GM21825 (cell line): ENCODE data around the gene CFL1.
"Not testable (repeated sequence)": the region's sequence is repeated elsewhere in the genome, so short reads cannot be mapped to it uniquely, and the experiment has no call there.

Experiments used
- ATAC-seq: cut with Tn5 transposase; IDR thresholded peaks from one replicate; pipeline ENCODE4 v1.9.1; 2021; ENCODE audit warnings: mild to moderate bottlenecking, moderate library complexity; ENCODE audit not compliant: unreplicated experiment

The CFL1 gene

GRCh38 chr11:65857853-65858680 lies at the start of gene CFL1:
Gene CFL1 (minus strand): TSS chr11:65858180. CDS start chr11:65858099, 81 bp downstream.
- peak; percentile 48 for ATAC-seq

- no peak for ATAC-seq
Observed at GRCh38 chr11:65906602-65907001, 48.6 kb upstream of the CFL1 start.

GRCh38 chr11:65903715-65904114 lies 45.7 kb upstream of the CFL1 start:
- no peak for ATAC-seq

GRCh38 chr11:65903068-65903481 lies 45.1 kb upstream of the CFL1 start:
- ATAC-seq = no peak

- no peak for ATAC-seq
Observed at GRCh38 chr11:65900899-65901180, 42.9 kb upstream of the CFL1 start.

- peak; percentile 69 for ATAC-seq
Observed at GRCh38 chr11:65900125-65900898, 42.3 kb upstream of the CFL1 start, which contains the start of gene FOSL1. Gene FOSL1 (minus strand): TSS chr11:65900388. CDS start chr11:65900339, 49 bp downstream.

DNA sequence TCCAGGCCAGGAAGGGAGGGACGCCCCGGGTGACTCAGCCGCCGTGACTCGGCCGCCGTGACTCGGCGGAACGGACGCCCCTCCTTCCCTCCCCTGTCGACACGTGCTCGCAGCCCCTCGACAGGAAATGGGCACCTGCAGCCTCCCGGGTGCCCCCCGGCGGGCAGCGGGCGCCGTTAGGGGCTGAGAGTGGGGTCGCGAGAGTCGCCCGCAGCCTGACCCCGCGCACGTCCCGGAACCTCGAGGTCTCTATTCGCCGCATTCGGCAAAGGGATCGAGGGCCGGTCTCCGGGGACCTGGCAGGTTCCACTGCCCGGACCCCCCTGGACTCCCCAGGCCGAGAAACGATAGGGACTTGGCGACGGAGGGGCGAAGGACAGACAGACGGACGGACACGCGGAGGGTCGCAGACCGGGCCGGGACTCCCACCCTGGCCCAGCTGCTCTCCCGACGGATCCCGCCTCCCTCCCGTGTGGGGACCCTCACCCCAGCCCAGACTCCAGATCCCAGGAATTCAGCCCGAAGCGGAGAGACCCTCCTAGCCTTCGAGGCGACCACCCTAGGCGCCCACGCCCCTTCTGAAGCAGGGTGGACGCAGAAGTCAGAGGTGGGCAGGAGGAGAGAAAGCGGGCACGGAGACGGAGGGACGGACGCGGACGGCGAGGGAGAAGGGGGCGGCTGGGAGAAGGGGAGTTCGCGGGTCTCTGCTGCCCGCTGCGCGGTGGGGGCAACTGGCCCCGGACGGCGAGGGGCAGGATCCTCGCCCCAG lies 41.6 kb upstream of the CFL1 start:
- ATAC-seq = peak; percentile 4

DNA sequence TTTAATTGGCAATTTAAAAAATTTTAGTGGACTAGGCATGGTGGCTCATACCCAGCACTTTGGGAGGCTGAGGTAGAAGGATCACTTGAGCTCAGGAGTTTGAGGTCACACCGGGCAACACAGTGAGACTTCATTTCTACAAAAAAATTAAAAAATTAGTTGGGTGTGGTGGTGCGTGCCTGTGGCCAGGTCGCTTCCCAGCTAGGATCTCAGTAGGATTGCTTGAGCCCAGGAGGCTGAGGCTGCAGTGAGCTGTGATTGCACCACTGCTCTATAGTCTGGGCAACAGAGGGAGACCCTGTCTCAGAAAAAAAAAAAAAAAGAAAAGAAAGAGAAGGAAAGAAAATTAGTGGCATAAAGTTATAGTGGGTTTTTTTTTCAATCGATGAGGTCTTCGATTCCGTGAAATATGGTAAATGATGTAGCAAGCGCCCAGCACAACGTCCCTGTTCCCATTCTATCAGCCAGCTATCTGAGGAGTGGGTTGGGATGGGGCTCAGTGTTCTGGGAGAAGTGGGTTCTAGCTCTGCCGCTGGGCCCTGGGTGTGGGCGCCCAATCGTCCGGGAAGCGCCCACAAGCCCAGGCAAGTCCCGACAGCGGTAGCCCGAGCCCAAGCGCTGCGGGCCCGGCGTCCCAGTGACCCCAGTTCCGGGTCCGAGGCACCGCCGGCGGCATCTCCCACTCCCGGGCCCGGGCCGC lies 40.8 kb upstream of the CFL1 start:
- ATAC-seq = no peak

DNA sequence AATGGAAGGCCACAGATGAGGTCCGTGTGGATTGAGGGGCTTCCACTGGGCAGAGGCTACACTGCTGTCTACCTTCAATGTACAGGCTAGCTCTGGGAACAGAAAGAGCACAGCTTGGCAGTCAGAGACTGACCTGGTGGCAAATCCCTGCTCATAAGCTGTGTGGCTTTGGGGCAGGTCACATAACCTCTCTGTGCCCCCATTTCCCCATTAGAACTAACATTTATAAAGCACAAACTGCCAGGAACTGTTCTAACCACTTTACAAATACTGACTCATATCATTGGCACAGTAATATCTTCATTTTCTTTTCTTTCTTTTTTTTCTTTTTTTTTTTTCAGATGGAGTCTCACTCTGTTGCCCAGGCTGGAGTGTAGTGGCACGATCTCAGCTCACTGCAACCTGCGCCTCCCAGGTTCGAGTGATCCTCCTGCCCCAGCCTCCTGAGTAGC lies 39.1 kb upstream of the CFL1 start:
- no peak for ATAC-seq

GRCh38 chr11:65896034-65896999 lies 38.3 kb upstream of the CFL1 start:
- ATAC-seq = no peak

DNA sequence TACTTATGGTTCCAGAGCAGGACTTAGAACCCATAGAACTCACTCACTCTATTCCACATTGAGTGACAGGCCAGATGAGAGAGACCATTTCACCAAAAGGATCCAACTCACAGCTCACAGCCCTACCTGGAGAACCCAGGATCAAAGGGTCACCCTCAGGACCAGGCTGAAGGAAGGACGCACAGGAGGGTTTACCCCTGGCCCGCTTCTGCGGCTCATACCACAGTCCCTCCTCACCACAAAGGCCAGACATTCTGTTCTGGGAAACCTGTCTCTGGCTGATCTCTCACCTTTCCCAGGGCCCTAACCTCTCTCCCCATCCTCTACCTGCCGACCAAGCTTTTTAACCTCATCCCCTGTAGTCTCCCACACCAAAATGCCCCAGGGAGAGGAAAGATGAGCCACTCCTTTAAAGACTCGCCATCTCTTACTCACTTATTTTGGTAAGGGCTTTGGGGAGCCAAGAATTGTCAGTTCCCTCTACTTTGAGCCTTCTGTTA lies 37.6 kb upstream of the CFL1 start:
- ATAC-seq = no peak

GRCh38 chr11:65894034-65894591 lies 36.1 kb upstream of the CFL1 start:
- ATAC-seq = no peak

DNA sequence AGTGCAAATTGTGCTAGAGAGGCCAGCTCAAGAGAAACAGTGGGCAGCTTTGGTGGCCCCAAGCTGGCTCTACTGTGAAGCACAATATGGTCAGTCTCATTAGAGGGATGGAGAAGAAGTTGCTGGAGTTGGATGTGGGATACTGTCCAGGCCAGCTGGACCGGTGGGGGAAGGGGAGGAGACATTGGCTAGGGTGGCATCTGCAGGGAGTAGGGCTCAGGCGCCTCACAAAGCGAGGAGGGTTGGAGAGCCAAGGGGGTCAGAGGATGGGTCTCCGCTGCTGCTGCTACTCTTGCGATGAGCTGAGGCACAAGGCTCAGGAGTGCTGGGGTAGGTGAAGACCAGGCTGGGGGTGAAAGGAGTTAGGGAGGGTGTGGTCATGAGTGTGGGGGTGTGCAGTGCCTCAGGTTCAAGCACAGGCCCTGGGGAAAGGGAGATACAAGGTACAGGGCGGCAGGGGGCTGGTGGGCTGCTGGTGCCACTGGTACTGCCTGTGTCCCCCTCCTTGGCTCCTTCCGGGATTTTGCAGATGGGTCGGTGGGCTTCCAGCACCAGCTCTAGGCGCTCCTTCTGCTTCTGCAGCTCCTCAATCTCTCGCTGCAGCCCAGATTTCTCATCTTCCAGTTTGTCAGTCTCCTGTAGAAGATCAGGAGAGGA lies 34.8 kb upstream of the CFL1 start:
- no peak for ATAC-seq

GRCh38 chr11:65892137-65892540 lies 34.2 kb upstream of the CFL1 start:
- ATAC-seq = not testable (repeated sequence)

DNA sequence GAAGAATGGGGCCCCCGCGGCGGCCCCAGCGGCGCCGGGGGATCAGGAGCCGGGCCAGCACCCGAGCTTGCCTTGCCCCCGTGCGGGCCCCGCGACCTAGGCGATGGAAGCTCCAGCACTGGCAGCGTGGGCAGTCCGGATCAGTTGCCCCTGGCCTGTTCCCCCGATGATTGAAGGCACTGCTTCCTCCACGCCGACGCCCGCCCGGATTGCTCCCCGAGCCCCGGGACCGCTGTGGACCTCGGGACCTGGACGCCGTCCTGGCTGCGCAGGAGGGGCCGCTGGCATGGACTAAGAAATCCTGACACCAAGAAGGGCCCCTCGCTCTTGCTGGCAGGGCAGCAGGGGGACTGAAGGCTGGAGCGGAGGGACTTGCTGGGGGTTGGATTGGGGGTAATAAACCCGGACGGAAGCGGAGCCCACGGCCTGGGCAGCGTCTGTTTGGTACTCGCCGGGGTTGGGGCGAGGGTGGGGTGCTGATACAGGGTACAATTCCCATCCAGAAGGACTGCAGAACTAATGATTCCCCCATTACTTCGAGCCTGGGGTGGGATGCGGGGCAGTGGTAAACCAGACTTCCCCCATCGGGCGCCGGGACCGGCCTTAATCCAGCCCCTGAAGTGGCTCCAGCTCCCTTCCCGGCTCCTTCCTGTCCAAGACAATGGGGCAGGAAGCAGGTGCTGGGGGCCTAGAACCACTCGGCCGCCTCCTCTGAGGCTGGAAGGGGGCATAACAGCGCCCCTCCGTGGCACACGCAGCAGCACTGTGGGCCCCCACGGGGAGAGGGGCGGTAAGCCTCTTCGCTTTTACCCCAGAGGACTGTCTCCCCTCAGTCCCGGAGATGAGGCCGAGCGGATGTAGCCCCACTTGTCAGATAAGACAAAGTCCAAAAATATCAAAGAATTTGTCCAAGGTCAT lies 33.5 kb upstream of the CFL1 start:
- ATAC-seq = no peak

- ATAC-seq = peak; percentile 42
Observed at GRCh38 chr11:65890324-65891218, 32.6 kb upstream of the CFL1 start, which contains the start of gene CCDC85B. Gene CCDC85B (plus strand): TSS chr11:65890673. CDS start chr11:65890784, 111 bp downstream.
